IPS-NIHi7 (cell line): ENCODE data around the gene LRRC37A2.
"Not testable (repeated sequence)": the region's sequence is repeated elsewhere in the genome, so short reads cannot be mapped to it uniquely, and the experiment has no call there.

Experiments used
- DNase-seq: peaks from one replicate; pipeline ENCODE4 v3.0.0; 2012; ENCODE audit warnings: mixed read lengths; ENCODE audit errors: extremely low spot score

The LRRC37A2 gene

DNA sequence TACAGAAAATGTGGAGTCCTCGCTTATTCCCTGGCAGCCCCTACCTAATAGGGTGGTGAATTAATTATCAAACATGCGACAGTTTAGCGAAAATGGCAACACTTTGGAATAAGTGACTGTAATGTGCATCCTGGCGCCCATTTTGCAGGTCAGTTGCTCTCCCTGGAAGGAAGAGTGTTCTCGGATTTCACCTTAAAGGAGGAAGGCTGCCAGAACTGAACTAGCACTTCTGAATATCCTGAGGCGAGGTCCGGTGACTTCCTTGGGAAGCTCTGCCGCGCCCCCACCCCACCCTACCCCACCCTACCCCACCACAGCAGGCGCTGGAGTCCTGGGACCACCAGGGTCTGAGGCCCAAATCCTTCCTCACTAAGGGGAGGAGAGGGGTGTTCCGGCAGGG lies at the start of gene LRRC37A2:
Gene LRRC37A2, plus strand, starts transcription at position 301 of the 400 bp plus-strand sequence. CDS start 245 bp downstream, outside the sequence.
- DNase-seq = not testable (repeated sequence)

DNA sequence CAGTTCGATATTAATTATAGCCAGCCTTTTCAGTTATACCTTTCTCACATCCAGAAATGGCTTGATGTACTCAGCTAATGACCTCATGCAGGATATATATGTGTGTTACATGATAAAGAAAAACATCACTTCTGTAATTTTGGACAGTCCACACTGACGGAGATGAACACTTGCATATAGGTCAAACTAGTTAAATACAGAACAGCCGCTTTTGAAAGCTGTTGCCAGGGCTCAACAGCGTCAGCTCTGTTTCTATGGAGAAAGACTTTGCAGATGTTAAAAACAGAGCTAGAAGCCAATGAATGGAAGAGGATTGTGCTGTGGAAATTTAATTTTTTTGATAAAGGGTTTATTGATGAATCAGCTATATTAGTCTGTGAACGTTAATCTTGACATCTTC lies 44.6 kb upstream of the LRRC37A2 start:
- DNase-seq = not testable (repeated sequence)

DNA sequence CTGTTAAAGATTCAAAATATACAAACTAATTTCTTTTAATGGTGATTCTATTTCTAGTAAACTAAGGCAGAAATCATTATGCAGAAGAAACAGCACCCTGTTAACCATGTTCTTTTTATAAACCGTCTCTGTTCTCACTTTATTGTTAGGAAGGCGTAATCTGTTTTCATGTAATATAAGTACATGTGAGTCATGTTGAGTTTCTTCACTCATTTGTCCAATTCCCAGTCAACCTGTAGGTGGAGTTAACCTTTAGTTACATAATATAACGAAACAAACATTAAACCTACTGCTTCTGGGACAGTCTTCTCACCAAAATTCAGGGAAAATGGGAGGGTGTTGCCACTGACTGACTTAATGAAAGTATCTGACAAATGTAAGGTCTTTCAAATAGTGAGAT lies 37.8 kb upstream of the LRRC37A2 start:
- DNase-seq = not testable (repeated sequence)

DNA sequence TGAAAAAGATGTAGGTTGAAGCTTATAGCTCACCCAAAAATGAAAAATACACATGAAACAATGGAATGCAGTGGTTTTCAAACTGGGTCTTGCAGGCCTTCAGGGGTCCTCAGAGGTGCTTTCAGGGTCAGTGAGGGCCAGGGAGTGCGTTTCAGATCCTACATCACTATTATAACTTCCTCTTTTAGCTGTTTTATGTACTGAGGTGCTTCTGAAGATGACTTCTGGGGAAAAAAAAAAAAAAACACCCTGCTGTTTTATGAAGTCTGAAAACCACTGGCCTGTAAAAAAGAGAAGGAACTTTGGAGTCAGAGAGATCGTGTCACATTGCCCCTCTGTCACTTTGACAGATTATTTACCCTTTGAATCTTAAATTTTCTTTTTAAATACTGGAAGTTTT lies 36.7 kb upstream of the LRRC37A2 start:
- not testable (repeated sequence) for DNase-seq

DNA sequence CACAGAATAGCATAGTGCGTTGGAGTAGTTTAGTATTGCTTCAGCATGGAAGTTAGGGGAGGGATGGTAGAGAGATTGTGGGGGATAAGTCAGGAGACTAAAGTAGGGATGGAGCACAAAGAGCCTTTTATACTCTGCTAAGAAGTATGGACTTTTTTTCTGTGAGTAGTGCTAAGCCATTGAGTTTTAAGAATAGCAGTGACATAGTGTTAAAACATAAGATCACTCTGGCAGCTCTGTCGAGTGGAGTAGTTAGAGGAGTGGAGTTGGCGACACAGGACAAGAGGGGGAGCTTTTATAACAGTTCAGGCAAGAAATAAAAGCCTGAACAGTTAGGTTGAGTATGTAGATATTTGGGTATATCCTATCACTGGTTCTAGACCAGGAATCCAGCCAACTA lies 33.4 kb upstream of the LRRC37A2 start:
- not testable (repeated sequence) for DNase-seq

DNA sequence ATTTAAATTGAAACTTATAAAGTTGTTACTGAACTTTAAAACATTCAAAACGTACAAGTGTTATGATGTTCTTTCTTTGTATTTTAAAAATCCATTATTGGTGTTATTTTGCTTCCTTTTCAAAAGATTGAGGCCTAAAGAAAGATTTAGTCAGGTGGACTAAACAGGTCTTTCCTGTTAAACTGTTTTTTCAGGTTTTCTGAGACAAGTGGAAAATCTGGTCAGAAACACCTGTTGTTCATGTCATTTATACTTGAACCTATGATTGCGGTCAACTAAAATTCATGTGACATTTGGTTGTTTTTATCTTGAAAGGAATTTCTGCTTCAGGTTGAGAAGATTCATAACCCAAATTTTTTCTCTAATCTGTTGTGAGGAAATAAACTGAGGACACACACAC lies 31.0 kb upstream of the LRRC37A2 start:
- DNase-seq = not testable (repeated sequence)

DNA sequence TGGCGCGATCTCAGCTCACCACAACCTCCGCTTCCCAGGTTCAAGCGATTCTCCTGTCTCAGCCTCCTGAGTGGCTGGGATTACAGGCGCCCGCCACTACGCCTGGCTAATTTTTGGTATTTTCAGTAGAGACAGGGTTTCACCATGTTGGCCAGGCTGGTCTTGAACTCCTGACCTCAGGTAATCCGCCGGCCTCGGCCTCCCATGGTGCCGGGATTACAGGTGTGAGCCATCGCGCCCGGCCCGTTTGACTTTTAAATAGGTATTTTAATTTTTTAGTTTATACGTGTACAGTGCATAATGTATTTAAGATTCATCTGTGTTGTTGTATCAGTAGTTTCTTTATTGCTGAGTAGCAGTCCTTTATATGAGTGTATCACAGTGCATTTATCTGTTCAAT lies 20.2 kb upstream of the LRRC37A2 start:
- not testable (repeated sequence) for DNase-seq

DNA sequence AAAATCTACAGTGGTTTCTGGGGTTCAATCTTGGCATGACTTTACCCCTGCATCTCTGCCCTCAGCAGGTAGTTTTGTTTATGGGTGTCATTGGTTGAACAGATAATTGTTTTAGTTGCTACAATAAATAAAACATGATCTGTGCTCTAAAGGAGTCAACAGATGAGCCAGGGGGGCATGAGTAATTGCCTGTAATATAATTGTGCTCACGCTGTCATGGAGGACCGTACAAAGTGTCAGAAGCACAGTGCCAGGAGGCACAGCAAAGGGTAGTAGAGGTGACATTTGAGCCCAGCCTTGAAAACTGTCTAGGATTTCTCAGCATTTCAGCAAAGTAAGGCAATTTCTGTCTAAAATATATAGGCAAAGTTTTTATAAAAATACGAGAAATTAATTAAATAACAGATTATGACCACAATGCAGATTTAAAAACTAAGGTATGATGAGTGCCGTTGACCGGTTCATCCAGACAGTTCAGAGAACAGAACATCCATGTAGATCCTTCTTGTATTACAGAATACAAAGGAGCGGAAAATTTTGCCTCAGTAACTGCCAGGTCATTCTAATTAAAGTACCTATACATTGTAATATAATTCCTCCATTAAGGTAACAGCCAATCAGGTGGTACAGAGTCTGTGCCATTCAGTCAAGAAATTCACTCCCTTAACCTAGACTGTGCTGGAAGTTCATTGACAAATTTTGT lies 12.7 kb upstream of the LRRC37A2 start:
- not testable (repeated sequence) for DNase-seq

DNA sequence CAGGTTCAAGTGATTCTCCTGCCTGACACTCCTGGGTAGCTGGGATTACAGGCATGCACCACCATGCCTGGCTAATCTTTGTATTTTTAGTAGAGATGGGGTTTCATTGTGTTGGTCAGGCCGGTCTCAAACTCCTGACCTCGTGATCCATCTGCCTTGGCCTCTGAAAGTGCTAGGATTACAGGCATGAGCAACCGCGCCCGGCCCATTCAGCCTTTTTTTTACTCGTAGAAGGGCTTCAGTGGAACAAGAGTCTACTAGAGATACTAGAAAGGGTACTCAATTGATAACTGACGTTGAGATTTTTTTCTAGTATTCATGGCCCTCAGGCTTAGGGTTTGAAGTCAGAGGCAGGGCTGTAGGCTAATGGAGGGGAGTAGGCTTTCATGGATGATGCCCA lies 6.4 kb upstream of the LRRC37A2 start:
- not testable (repeated sequence) for DNase-seq

DNA sequence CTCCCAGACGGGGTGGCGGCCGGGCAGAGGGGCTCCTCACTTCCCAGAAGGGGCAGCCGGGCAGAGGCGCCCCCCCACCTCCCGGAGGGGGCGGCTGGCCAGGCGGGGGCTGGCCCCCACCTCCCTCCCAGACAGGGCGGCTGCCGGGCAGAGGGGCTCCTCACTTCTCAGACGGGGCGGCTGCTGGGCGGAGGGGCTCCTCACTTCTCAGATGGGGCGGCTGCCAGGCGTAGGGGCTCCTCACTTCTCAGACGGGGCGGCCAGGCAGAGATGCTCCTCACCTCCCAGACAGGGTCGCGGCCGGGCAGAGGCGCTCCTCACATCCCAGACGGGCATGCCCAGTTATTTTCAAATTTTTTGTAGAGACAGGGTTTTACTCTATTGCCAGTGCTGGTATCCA lies 22.4 kb downstream of the LRRC37A2 start:
- not testable (repeated sequence) for DNase-seq

DNA sequence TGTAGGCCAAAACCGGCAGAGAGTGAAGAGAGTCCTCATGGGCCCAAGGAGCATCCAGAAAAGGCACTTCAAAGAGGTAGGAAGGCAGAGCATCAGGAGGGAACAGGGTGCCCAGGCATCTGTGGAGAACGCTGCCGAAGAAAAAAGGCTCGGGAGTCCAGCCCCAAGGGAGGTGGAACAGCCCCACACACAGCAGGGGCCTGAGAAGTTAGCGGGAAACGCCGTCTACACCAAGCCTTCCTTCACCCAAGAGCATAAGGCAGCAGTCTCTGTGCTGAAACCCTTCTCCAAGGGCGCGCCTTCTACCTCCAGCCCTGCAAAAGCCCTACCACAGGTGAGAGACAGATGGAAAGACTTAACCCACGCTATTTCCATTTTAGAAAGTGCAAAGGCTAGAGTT lies 36.3 kb downstream of the LRRC37A2 start:
- not testable (repeated sequence) for DNase-seq

DNA sequence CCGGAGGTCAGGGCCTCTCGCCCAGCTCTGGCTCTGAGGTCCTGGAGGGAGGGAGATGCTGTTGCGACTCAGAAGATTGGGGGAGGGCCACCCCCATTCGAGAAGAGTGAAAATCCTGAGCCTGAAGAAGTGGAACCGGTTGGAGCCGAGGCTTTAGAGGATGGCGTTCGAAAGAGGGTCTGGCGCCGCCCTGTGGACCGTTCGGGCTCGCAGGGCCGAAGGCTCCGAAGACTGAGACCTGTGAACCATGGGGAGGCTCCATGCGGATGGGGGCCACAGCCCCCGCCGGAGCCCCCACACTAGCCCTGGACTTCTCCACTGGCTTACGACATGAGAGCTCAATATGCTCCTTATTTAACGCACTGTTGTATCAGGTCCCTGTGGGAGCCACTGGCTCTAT lies 46.9 kb downstream of the LRRC37A2 start:
- not testable (repeated sequence) for DNase-seq

DNA sequence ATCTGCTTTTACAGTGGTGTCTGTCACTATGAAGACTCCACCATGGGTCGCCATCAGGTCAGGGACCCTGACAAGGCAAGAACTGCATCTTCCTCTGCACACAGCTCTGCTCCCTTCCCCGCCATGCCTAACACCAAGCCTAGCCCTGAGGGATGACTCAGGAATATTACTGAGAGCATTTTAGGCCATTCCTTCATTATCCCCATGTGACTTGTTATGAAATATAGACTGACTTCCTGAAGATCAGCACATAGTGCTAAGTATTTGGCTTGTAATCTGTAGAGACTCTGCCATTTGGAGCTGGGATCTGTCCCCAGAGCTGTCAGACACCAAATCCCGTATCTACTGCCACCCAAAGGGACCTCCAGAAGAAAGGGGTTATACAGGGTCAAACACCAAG lies 47.8 kb downstream of the LRRC37A2 start:
- not testable (repeated sequence) for DNase-seq

DNA sequence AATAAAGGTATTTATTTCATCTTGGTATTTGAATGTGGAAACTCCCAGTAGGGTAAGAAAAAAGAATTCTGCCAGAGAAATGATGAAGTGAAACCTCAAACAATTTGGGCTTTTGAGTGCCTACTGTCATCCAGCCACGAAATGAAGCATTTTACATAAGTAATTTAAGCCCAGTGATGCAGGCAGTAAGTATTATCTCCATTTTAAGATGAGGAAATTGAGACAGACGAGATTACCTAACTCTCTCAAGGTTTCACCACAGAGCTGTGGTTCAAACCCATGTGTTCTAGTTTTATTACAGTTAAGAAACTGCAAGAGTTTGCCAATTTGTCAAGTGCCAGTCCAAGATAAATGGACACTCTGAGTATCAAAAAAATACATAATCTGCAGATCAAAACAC lies 54.0 kb downstream of the LRRC37A2 start:
- not testable (repeated sequence) for DNase-seq

DNA sequence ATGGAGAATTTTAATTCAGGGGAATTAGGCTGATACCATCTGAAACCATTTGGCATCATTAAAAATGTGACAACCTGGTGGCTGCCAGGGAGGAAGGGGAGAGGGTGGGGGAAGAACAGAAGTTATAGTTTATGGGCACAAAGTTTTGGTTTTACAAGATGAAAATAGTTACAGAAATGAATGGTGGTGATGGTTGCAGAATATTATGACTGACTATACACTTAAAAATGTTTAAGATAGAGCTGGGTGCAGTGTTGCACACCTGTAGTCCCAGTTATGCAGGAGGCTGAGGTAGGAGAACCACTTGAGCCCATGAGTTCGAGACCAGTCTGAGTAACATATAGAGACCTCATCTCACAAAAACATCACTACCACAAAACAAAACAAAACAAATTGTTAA lies 54.7 kb downstream of the LRRC37A2 start:
- DNase-seq = not testable (repeated sequence)

DNA sequence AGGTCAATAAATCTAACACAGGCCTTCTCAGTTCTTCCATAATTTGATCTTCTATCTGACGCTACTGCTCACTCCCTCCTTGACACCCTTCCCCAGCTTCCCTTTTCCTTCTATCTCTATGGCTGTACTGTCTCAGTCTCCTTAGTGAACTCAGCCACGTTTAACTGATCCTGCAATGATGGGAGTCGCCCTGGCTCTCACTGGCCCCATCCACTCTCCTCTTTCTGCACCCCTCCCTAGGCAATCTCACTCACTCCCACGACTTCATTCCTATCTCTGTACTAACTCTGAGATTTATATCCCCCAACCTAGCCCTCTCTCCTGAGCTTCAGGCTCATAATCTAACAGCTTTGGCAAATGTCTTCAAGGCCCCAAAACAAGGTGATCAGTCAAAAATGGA lies 59.5 kb downstream of the LRRC37A2 start:
- not testable (repeated sequence) for DNase-seq

DNA sequence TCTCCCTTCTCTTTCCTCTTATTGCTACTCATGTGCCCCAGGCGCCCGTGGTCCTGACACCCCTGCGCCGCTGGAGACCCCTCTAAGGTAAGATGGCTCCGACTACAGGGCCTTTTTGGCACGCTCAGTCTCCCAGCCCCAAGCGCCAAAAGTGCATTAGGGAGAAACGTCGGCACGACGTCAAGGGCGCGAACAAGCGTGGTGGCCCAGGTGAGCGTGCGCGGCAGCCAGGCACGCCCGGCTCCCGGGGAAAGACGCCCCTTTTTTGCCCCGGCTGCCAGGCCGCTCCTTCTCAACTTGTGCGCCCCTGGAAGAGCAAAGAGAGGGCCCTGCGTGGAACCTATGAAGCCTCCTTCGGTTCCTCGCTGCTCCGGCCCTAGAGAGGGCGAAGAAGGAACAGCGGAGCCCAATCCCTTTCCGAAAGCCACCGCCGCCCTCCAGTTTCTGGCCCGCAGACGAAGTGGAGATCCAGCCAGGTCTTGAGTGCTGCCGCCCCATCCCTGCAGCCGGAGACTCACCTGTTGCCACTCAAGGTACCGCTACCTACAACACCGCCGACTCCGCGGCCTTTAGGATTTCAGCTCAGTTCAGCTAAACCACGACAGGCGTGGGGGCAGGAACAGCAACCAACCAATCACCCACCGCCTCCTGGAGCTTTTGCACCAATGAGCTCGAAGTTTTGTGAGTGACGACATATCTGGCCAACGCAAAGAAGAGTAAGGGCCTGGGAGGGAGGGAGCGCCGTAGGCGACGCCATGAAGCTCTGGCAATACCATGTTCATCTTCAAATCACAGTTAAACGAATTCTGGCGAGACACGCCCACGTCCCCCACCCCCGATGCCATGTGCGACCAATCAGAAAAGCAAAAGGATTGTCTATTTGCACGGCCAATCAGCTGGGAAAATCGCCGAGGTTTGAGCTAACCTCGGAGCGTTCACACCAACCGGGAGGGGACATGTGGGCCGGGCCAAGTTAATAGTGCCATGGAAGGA lies 67.1 kb downstream of the LRRC37A2 start, which contains the start of gene ARL17A:
Gene ARL17A, minus strand, starts transcription at position 609 of the 993 bp plus-strand sequence. CDS start 3,369 bp downstream, outside the sequence.
- not testable (repeated sequence) for DNase-seq

DNA sequence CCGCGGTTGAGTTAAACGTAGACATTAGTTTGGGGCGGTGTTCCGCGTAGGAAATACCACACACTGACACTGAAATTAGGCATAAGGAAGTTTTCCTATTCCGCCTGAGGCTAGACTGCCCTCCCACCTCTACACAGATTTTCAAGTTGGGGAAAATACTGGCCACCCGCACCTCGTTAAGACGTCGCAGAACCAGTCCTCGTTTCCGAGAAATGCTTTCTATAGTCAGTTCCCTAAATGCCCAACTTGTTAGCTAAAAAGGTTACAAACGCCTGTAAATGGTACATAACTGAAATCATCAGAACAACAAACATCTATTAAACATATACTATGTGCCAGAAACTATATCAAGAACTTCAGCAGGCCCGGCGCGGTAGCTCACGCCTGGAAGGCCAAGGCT lies 67.8 kb downstream of the LRRC37A2 start:
- not testable (repeated sequence) for DNase-seq

DNA sequence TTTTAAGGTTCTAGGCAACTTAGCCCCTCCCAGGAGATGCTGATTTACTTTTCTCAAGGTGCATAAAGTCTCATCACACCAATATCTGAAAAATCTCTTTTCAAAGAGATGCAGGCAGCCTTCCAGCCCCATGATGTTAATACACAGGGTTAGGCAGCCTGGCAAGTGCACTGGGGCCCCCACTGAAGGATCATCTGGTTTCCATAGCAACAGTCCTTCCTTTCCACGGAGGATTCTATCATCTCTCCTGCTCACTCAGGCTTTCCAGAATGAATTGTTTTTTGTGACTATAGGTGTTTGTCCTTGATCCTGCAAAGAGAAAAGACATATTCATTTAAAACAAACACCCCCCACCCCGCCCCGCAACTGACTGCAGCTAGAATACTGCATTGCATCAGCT lies 73.2 kb downstream of the LRRC37A2 start:
- not testable (repeated sequence) for DNase-seq

DNA sequence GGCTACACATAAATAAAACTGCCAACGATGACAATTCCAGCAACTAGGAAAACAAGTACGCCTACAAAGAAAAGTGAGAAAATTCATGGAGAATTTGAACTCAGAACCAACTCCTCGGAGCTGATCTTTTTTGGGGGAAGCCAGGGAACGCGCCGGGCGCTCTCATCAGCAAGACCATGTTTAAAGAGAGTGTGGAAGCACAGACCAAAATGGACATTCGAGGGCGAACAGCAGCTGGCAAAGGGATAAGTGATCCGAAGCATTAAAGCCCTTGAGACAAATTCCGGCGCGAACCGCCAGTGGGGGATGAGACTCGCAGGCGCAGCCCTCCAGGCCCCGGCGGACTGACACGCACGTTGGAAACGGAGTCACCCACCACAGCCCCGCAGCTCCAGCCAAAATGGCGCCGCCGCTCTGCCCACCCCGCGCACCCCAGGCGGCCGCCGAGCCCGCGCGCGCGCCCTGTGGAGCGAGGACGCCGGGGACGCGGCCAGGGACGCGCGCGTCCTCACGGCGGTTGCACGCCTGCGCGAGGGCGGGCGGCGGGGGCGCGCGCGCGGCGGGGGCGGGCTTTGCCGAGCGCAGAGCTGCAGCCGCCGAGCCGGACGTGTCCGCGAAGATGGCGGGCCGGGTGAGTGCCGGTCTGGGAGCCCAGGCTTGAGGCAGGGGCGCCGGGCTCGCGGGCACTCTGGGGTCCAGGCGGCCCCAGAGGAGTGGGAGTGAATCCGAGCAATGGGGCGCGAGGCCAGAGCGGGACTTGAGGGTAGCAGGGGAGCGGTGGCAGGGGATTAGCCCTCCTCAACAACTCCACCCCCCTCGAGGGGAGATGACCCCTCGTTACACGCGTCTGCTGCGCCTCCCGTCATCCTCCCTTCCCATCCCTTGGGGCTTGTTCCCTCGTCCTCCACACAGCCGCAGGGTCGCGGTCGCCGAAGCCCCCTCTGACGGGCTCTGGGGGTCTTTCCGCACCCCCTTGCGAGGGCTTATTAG lies 78.2 kb downstream of the LRRC37A2 start, which contains the start of gene NSF:
Gene NSF, plus strand, starts transcription at position 513 of the 990 bp plus-strand sequence. Its CDS starts 107 bp downstream, at position 620.
- not testable (repeated sequence) for DNase-seq

DNA sequence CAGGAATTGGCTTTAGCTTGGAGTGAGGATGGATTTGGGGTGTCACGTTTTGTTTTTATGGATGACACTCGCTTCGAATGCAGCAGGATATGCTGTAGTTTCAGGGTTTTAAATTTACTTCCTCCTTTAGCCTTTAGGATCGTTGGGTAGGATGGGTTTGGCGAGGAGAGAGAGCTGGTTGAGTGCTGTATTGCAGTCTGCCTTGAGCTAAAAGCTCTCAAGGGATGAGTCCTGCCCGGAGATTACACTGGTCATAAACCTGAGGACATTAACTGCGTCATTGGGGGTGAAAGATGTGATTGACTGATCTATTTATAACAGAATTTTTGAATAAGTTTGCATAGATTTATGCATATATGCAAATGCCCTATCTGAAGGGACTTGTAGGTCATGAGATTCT lies 79.1 kb downstream of the LRRC37A2 start:
- DNase-seq = not testable (repeated sequence)
